Measurements from ENCODE around the gene FKBP10. TPM values are rescaled to one million over a fixed set of nuclear protein-coding genes. Genes with fewer than 3 reads are reported as not detected.
"Not testable (repeated sequence)": the region's sequence is repeated elsewhere in the genome, so short reads cannot be mapped to it uniquely, and the experiment has no call there.

FKBP10 gene
- total and polyA plus RNA-seq, 2 donors (not counting 3 experiments of a cell fraction or from before 2014, with no cell fraction given), result 168 to 377 TPM

DNA sequence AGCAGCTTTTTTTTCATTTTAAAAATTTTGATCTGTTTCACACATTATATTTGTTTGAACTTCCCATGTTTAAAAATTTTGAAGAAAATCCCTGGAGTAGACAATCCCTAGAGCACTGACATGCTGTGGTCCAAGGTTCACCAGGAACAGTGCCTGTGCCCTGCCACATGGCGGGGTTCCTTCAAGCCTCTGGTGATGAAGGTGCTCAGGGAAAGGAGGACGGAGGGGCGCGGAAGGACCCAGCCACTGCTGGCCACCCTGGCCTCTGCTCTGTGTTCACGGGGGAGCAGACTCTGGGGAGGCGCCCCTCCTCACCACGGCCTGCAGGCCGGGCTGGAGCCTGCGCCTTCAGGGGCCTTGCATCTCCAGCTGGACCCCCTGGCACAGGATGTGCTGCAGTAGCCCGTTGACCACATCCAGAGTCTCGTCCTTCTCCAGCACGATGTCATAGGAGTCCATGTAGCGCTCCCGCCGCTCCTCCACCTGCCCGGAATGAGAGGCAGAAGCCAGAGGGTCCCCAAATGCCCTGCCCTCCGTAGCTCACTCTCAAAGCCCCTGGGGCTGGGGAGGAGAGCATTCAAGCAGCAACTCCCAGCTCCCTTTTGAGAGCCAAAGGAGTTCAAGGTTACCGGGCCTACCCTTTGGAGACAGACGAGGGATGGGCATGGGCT lies 12.5 kb downstream of the FKBP10 start:
- FAIRE-seq, result no peak
- Histone ChIP-seq H3K36me3 (ENCODE audit: control insufficient read depth in 2 of 2, extremely low read depth in 1 of 2, insufficient read depth in 2 of 2, low read length in 2 of 2) (peaks cover 8 to 22% of the 10 kb centered on the region in 2 experiments), H3K27ac (ENCODE audit: insufficient read depth, low read depth, low read length) (no peak overlapping the region), H3K4me2 (ENCODE audit: insufficient read depth, low read length) (no peak overlapping the region), H3K27me3 (ENCODE audit: control insufficient read depth in 2 of 2, insufficient read depth in 2 of 2, low read length in 2 of 2) (no peaks in the 10 kb centered on the region), H3K9me1 (replicated peaks; ENCODE audit: control insufficient read depth, extremely low read depth, insufficient read depth, low read length) (no peaks in the 10 kb centered on the region), H3K4me3 (replicated peaks in 1 of 3; ENCODE audit: insufficient read depth in 1 of 3, low read depth in 1 of 3, low read length in 3 of 3) (no peak overlapping the region), H3K79me2 (ENCODE audit: control insufficient read depth, insufficient read depth, low read length) (no peaks in the 10 kb centered on the region), H3K9me3 (replicated peaks; ENCODE audit: control insufficient read depth, insufficient read depth, low read length) (no peaks in the 10 kb centered on the region), H4K20me1 (replicated peaks; ENCODE audit: control insufficient read depth, extremely low read depth, insufficient read depth, low read length) (no peaks in the 10 kb centered on the region), H3K9ac (replicated peaks; ENCODE audit: extremely low read depth, insufficient read depth, low read length) (no peak overlapping the region), H2AFZ (ENCODE audit: low read depth, low read length) (no peak overlapping the region), H3K4me1 (ENCODE audit: control insufficient read depth, extremely low read depth, insufficient read depth, low read length) (no peaks in the 10 kb centered on the region)
- no peak for DNase-seq (ENCODE audit: low read depth, low spot score)
- intact Hi-C loops (cut with micrococcal nuclease), result no loop called here
- no TSS peak for BruUV-seq (replicated peaks)
- ChIA-PET CTCF (interaction anchor here (1.3 kb wide), 1 partner anchor 16 kb away, joined by 4 read pairs; no protein-coding TSS in a partner anchor), POLR2A (no interaction called here)
- no peak for TF ChIP-seq JUN (IDR thresholded peaks at IDR 0.05; ENCODE audit: borderline replicate concordance, insufficient read depth, insufficient read length, low read depth)
- no peak for TF ChIP-seq POLR2AphosphoS5 (IDR thresholded peaks at IDR 0.05; ENCODE audit: insufficient read depth, low read depth, low read length)
- no peak for TF ChIP-seq EZH2 (IDR thresholded peaks at IDR 0.05; ENCODE audit: borderline replicate concordance, low read depth, low read length, severe bottlenecking)
- TF ChIP-seq MYC (IDR thresholded peaks at IDR 0.05; ENCODE audit: low read depth, low read length), result no peak
- TF ChIP-seq FOS (IDR thresholded peaks at IDR 0.05; ENCODE audit: borderline replicate concordance, insufficient read depth, low read length), result no peak
- no peak for TF ChIP-seq POLR2A (IDR thresholded peaks at IDR 0.05; ENCODE audit: low read depth, low read length)
- TF ChIP-seq, protein P1, sequence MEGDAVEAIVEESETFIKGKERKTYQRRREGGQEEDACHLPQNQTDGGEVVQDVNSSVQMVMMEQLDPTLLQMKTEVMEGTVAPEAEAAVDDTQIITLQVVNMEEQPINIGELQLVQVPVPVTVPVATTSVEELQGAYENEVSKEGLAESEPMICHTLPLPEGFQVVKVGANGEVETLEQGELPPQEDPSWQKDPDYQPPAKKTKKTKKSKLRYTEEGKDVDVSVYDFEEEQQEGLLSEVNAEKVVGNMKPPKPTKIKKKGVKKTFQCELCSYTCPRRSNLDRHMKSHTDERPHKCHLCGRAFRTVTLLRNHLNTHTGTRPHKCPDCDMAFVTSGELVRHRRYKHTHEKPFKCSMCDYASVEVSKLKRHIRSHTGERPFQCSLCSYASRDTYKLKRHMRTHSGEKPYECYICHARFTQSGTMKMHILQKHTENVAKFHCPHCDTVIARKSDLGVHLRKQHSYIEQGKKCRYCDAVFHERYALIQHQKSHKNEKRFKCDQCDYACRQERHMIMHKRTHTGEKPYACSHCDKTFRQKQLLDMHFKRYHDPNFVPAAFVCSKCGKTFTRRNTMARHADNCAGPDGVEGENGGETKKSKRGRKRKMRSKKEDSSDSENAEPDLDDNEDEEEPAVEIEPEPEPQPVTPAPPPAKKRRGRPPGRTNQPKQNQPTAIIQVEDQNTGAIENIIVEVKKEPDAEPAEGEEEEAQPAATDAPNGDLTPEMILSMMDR (IDR thresholded peaks at IDR 0.05; ENCODE audit: extremely low read depth in 1 of 2, insufficient read depth in 1 of 2, low read depth in 1 of 2, low read length in 2 of 2), result no peak
- TF ChIP-seq GATA2 (IDR thresholded peaks at IDR 0.05; ENCODE audit: insufficient read depth, insufficient read length, low read depth, low read length), result no peak
- TF ChIP-seq, protein P2, sequence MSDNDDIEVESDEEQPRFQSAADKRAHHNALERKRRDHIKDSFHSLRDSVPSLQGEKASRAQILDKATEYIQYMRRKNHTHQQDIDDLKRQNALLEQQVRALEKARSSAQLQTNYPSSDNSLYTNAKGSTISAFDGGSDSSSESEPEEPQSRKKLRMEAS (IDR thresholded peaks at IDR 0.05; ENCODE audit: insufficient read depth, insufficient read length), result no peak
- dilution Hi-C loops (cut with MboI; ENCODE audit: extremely low pct_ligation_motif_present, low sequenced_read_pairs), result no loop called here

DNA sequence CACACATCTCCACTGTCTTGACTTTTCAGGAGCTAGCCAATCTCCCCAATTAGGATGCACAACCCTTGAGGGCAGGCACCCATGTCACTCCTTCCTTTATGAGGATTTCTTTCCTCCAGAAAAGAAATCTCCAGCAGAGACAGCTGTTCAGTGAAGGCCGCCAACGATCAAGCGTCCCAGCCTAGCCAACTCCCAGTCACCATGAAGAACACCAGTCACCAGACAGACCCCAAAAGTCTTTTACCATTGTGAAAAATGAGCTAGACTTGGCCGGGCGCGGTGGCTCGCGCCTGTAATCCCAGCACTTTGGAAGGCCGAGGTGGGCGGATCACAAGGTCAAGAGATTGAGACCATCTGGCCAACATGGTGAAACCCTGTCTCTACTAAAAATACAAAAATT lies 17.2 kb downstream of the FKBP10 start:
- H4K20me1 ChIP-seq (replicated peaks; ENCODE audit: control insufficient read depth, extremely low read depth, insufficient read depth, low read length); H2AFZ ChIP-seq (ENCODE audit: low read depth, low read length); H3K4me1 ChIP-seq (ENCODE audit: control insufficient read depth, extremely low read depth, insufficient read depth, low read length); POLR2A ChIA-PET; H3K9me3 ChIP-seq (replicated peaks; ENCODE audit: control insufficient read depth, insufficient read depth, low read length); dilution Hi-C loops (cut with MboI; ENCODE audit: extremely low pct_ligation_motif_present, low sequenced_read_pairs); intact Hi-C loops (cut with micrococcal nuclease); H3K9me1 ChIP-seq (replicated peaks; ENCODE audit: control insufficient read depth, extremely low read depth, insufficient read depth, low read length); H3K79me2 ChIP-seq (ENCODE audit: control insufficient read depth, insufficient read depth, low read length); DNase-seq (ENCODE audit: low read depth, low spot score); H3K4me2 ChIP-seq (ENCODE audit: insufficient read depth, low read length); H3K4me3 ChIP-seq (replicated peaks in 1 of 3; ENCODE audit: insufficient read depth in 1 of 3, low read depth in 1 of 3, low read length in 3 of 3); FAIRE-seq; H3K27ac ChIP-seq (ENCODE audit: insufficient read depth, low read depth, low read length); H3K27me3 ChIP-seq (ENCODE audit: control insufficient read depth in 2 of 2, insufficient read depth in 2 of 2, low read length in 2 of 2); H3K9ac ChIP-seq (replicated peaks; ENCODE audit: extremely low read depth, insufficient read depth, low read length); BruUV-seq (replicated peaks): not testable (repeated sequence)
- CTCF ChIA-PET, result interaction anchor here (0.7 to 1.3 kb wide), 2 partner anchors 12 to 19 kb away, joined by 3 read pairs; partner anchors contain the start of gene P3H4
- peaks cover 8 to 30% of the 10 kb centered on the region in 2 experiments for H3K36me3 ChIP-seq (ENCODE audit: control insufficient read depth in 2 of 2, extremely low read depth in 1 of 2, insufficient read depth in 2 of 2, low read length in 2 of 2)
